ENCODE data around the gene LRRC17.

DNA sequence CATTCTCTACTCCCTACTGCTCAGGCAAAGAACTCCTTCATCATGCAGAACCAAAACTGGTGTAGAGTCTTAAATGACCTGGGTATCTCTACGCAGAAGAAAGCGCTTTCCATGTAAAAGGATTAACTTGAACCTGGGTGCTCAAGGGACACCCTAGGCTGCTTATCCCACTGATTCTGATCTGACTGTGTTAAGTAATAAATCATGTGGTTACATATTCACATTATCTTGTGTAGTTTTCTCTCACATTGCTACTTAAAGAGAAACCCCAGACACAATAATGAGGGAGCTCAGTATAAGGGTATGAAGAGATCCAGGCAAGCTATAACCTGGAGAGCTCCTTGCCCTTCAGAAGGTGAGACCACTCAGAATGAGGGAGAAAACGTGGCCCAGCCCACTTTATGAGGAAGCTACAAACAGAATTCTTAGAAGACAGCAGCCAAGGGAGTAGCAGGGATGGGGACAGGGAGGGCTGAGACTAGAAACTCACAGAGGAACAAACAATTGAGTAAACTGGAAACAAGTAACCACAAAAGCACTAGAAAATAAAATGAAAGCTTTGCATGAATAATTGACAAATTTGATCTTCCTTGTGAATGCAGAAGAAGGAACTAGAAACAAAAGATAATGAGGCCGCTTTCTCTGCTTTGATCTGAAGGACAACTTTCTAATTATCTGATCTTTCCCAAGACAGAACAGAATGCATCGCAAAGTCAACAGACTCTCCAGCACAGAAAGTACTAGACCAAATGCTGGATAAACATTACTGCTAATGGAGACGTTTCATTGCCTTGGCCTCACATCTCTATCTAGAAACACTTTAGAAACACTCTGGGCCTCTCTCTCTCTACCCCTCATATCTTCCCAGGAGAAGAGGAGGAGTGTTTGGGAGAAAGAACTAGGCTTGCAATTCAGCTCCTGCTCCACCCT lies 76.1 kb downstream of the LRRC17 start:
- TF ChIP-seq, protein P1, sequence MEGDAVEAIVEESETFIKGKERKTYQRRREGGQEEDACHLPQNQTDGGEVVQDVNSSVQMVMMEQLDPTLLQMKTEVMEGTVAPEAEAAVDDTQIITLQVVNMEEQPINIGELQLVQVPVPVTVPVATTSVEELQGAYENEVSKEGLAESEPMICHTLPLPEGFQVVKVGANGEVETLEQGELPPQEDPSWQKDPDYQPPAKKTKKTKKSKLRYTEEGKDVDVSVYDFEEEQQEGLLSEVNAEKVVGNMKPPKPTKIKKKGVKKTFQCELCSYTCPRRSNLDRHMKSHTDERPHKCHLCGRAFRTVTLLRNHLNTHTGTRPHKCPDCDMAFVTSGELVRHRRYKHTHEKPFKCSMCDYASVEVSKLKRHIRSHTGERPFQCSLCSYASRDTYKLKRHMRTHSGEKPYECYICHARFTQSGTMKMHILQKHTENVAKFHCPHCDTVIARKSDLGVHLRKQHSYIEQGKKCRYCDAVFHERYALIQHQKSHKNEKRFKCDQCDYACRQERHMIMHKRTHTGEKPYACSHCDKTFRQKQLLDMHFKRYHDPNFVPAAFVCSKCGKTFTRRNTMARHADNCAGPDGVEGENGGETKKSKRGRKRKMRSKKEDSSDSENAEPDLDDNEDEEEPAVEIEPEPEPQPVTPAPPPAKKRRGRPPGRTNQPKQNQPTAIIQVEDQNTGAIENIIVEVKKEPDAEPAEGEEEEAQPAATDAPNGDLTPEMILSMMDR (IDR thresholded peaks at IDR 0.05), result no peak
- no peak for TF ChIP-seq EZH2 (IDR thresholded peaks at IDR 0.05; ENCODE audit: borderline replicate concordance, insufficient read depth, low read depth, low read length, poor library complexity, severe bottlenecking)
